NCI-H1417 treated with DMSO at 0.1 percent for 48 hours (cell line): Measurements from ENCODE around the gene PPP4R2.

Experiments
- DNase-seq: peaks from one replicate; lab custom pipeline; 2025; lab: John Stamatoyannopoulos, UW

The PPP4R2 gene

DNA sequence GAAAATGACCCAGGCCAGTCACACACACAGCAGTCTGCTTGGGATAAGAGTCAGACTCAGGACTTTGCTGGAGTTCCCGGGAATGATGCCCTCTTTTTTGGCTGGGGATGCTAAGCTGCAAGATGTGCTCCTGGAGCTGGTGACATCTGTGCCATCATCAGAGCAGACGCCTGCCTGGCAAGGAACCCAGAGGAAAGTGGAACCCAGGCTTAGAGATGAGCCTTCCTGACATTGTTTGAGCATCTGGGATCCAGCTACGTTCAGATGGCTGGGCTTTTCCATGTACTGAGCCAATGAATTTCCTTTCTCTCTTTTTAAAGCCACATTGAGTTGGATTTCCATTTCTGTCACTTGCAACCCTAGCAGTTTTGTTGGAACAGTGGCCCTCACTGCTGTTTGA is 118.1 kb downstream of the PPP4R2 start:
- no peak for DNase-seq

DNA sequence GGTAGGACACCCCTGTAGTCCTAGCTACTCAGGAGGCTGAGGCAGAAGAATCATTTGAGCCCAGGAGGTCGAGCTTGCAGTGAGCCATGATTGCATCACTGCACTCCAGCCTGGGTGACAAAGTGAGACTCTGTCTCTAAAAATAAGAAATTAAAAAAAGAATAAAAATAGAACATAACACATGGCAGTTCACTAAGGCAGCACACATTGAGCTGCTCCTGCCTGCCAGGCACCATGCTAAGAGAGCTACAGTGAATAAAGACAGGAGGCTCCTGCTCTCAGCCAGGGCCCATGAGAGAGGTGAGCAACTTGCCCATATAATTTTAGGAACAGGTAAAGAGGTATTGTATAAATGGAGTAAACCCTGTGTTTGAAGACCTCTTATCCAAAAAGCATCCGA is 119.2 kb downstream of the PPP4R2 start:
- no peak for DNase-seq
